Stomach (tissue), 9 donors: ENCODE results near the gene PYROXD2. TPM values are rescaled to one million over a fixed set of nuclear protein-coding genes. Genes with fewer than 3 reads are reported as not detected.

Experiments used
- DNase-seq, 2 donors: peaks; one replicate each; pipeline versions ENCODE4 v3.0.0 to v3.0.0-alpha.2; 2013 to 2019
- H3K27ac ChIP-seq, 5 donors: fragments of 200-600 bp in 4 of 5; sonication (generic) in 4 of 5; one replicate each; pipeline ENCODE4 v1.5.1; 2013 to 2019; ENCODE audit warnings: mild to moderate bottlenecking in 1 of 5, moderate library complexity in 1 of 5
- H3K27me3 ChIP-seq, 3 donors: fragments of 200-600 bp; sonication (generic); one replicate each; pipeline ENCODE4 v1.5.1; 2017 to 2019; ENCODE audit warnings: mixed run types in 1 of 3
- H3K36me3 ChIP-seq, 4 donors: fragments of 200-600 bp; sonication (generic); 1 replicate in 3 of 4; 2 replicates in 1 of 4; pipeline ENCODE4 v1.5.1; 2016 to 2019
- H3K4me1 ChIP-seq, 4 donors: fragments of 200-600 bp; sonication (generic); one replicate each; pipeline ENCODE4 v1.5.1; 2016 to 2019
- H3K4me3 ChIP-seq, 4 donors: fragments of 200-600 bp; sonication (generic) in 3 of 4; one replicate each; pipeline ENCODE4 v1.5.1; 2016 to 2019; ENCODE audit warnings: mild to moderate bottlenecking in 1 of 4
- H3K9me3 ChIP-seq, 4 donors: fragments of 200-600 bp; sonication (generic); one replicate each; pipeline ENCODE4 v1.5.1; 2016 to 2019
- CTCF ChIP-seq, 7 experiments: fragments of 450-650 bp in 4 of 7; fragments of 200-600 bp in 3 of 7; sonication (generic) in 3 of 7; IDR thresholded peaks; one replicate each; pipeline ENCODE4 v1.5.1; 2016 to 2019; ENCODE audit warnings: antibody characterized with exemption in 7 of 7, control low read depth in 2 of 7, mild to moderate bottlenecking in 1 of 7
- EP300 ChIP-seq: sonication (generic); formaldehyde crosslinking; IDR thresholded peaks from one replicate; pipeline ENCODE4 v1.6.1; 2017; ENCODE audit warnings: antibody characterized with exemption
- POLR2A ChIP-seq, 4 donors: fragments of 450-650 bp; IDR thresholded peaks; one replicate each; pipeline ENCODE4 v1.6.1; 2016; ENCODE audit warnings: antibody characterized with exemption in 4 of 4, control low read depth in 2 of 4, mild to moderate bottlenecking in 1 of 4, moderate library complexity in 1 of 4
- POLR2AphosphoS5 ChIP-seq, 3 donors: sonication (generic); formaldehyde crosslinking; IDR thresholded peaks; one replicate each; pipeline ENCODE4 v1.6.1; 2016; ENCODE audit warnings: antibody characterized with exemption in 3 of 3
- WGBS, 5 donors: extraction: QIAGEN DNeasy Blood & Tissue Kit in 3 of 5; methylation state at CpG; one replicate each; pipeline versions ENCODE4 v1.1.5 to v1.1.7; 2013 to 2018; 5-methylcytosine and 5-hydroxymethylcytosine counted together
- intact Hi-C: fragments of 100-400 bp; cut with DNase I; formaldehyde crosslinking; loops from one replicate; pipeline ENCODE4 v1.15.1; 2023; ENCODE audit warnings: low total_unique reads
- polyA plus RNA-seq, 3 donors: library from polyadenylated mRNA; stranded (reverse); fragments of 200-250 nt; gene quantifications; one replicate each; pipeline ENCODE4 v1.2.3, GENCODE V29; 2013
- total RNA-seq, 5 donors: library from RNA; depleted of rRNA; stranded (reverse); fragments of >200 nt; gene quantifications; one replicate each; pipeline versions ENCODE4 v1.1.0 to v1.2.3, GENCODE V29; 2014 to 2016
- donor health status: healthy with polysubstance abuse.
- donor health status: Bipolar disorder and iron deficiency.
- donor health status: healthy.

PYROXD2 gene
- total and polyA plus RNA-seq, 8 donors, result 2.4 to 33.5 (median 8.3) TPM

GRCh38 chr10:98449287-98449686 lies 34.3 kb upstream of the PYROXD2 start:
- TF ChIP-seq CTCF (IDR thresholded peaks at IDR 0.05), result no peak
- no peak for TF ChIP-seq EP300
- TF ChIP-seq POLR2AphosphoS5 (IDR thresholded peaks at IDR 0.05), result no peak
- no peak for TF ChIP-seq POLR2A (IDR thresholded peaks at IDR 0.05)
- Histone ChIP-seq H3K4me1 (peaks cover 3 to 27% (median 18%) of the 10 kb centered on the region in 4 donors), H3K36me3 (peaks cover 11 to 12% (median 11%) of the 10 kb centered on the region in 4 donors), H3K27ac (no peak overlapping the region), H3K27me3 (no peaks in the 10 kb centered on the region), H3K9me3 (no peaks in the 10 kb centered on the region), H3K4me3 (no peak overlapping the region)
- intact Hi-C loops, result no loop called here
- no peak for DNase-seq

DNA sequence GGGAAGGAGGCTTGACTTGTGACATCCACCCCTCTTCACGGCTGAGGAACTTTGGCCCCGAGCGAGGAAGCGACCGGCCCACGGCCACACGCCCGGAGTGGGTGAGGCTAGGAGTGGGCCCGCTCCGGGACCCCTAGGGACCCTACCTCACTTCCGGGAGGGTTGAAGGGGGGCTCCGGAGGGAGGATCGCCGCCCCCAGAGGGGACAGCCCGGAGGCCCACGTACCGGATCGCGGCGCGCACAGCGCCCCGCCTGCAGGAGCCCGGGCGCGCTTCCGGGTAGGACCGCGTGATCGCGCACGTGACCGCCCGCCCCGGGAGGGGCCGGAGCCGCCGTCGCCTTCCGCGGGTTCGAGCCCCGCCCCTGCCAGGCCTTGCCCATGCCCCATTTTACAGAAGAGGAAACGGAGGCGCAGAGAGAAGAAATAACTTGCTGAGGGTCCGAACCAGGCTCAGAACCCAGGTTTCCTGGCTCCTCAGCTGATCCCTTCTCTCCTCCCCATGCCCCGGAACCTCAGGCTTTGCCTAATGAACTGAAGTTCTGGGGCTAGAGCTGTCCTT lies 31.8 kb upstream of the PYROXD2 start, which contains the start of gene HPS1:
TSS of gene HPS1 (minus strand) at position 275 of the 561 bp plus-strand sequence. CDS start 3,695 bp downstream, outside the sequence.
- peak; percentile 82 to 93 for DNase-seq
- intact Hi-C loops, result no loop called here
- H3K4me1 ChIP-seq, result peaks cover 3 to 48% (median 26%) of the 10 kb centered on the region in 4 donors
- H3K36me3 ChIP-seq, result peaks cover 26 to 37% (median 37%) of the 10 kb centered on the region in 4 donors
- H3K4me3 ChIP-seq, result peak within 1 kb of the TSS; percentile 73 to 93 (median 82)
- H3K27me3 ChIP-seq, result no peaks in the 10 kb centered on the region
- H3K27ac ChIP-seq, result peak within 1 kb of the TSS; percentile 88 to 99 (median 92)
- TF ChIP-seq EP300 (no peak), POLR2AphosphoS5 (IDR thresholded peaks at IDR 0.05) (peak; percentile 62 to 93 (median 90)), POLR2A (IDR thresholded peaks at IDR 0.05) (peak in 1 of 4 donors; percentile 61), CTCF (IDR thresholded peaks at IDR 0.05) (no peak)
- 3 to 6% (median 3%) methylated on average over 16 to 47 of the region's 47 CpGs for WGBS, 5 donors
- H3K9me3 ChIP-seq, result no peaks in the 10 kb centered on the region

GRCh38 chr10:98446151-98446660 lies 31.2 kb upstream of the PYROXD2 start:
- WGBS, 5 donors, result 1 to 3% (median 2%) methylated on average over 16 to 28 of the region's 28 CpGs
- peak overlapping the region; percentile 88 to 99 (median 92) for H3K27ac ChIP-seq
- intact Hi-C loops, result no loop called here
- no peak for TF ChIP-seq POLR2A (IDR thresholded peaks at IDR 0.05)
- peak in 1 of 3 donors; percentile 23 for TF ChIP-seq POLR2AphosphoS5 (IDR thresholded peaks at IDR 0.05)
- no peak for TF ChIP-seq EP300
- no peak for TF ChIP-seq CTCF (IDR thresholded peaks at IDR 0.05)
- H3K27me3 ChIP-seq, result no peaks in the 10 kb centered on the region
- peaks cover 26 to 43% (median 41%) of the 10 kb centered on the region in 4 donors for H3K36me3 ChIP-seq
- no peaks in the 10 kb centered on the region for H3K9me3 ChIP-seq
- H3K4me1 ChIP-seq, result peaks cover 3 to 48% (median 26%) of the 10 kb centered on the region in 4 donors
- peak overlapping the region; percentile 73 to 93 (median 82) for H3K4me3 ChIP-seq
- peak; percentile 35 to 65 for DNase-seq

DNA sequence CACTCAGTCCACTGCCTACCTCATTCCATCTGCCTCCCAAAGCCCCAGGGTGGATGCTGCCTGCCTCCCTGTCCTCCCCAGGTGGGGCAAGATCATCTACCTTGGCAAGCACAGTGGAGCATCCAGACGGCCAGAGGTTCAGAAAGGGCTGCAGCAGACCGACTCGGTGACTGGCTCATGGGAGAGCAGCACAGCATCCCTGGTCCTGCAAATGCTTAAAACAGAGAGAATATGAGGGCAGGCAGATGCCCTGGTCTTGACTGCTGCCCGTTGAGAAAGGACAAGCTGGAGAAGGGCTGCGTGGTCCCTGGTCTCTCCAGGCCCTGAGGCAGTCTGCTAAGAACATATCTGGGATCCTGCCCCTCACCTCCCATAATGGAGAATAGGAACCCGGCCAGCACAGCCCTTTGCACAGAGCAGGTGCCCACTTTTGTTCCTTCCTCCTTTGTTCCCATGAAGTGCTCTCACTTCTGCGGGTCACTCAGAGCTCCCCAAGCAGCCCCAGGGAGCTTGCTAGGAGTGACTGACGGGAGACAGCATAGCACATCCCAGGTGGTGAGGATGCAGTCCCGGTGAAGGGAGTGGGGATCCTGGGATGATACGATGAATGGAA lies 30.3 kb upstream of the PYROXD2 start:
- Histone ChIP-seq H3K27ac (peak overlapping the region in 4 of 5 donors; percentile 88 to 99 (median 93)), H3K4me3 (peak overlapping the region in 3 of 4 donors; percentile 73 to 93 (median 77)), H3K36me3 (peaks cover 26 to 52% (median 50%) of the 10 kb centered on the region in 4 donors), H3K27me3 (no peaks in the 10 kb centered on the region), H3K4me1 (peaks cover 3 to 48% (median 26%) of the 10 kb centered on the region in 4 donors), H3K9me3 (no peaks in the 10 kb centered on the region)
- 71 to 84% (median 80%) methylated on average over 9 to 10 of the region's 10 CpGs for WGBS, 5 donors
- no peak for DNase-seq
- intact Hi-C loops, result no loop called here
- TF ChIP-seq POLR2A (IDR thresholded peaks at IDR 0.05) (no peak), POLR2AphosphoS5 (IDR thresholded peaks at IDR 0.05) (no peak), EP300 (no peak), CTCF (IDR thresholded peaks at IDR 0.05) (no peak)
